ENCODE measurements around the gene HLF.

The HLF gene

GRCh38 chr17:55259684-55260111 lies 5.1 kb upstream of the HLF start:
- DNase-seq, result no peak

GRCh38 chr17:55261311-55261710 lies 3.4 kb upstream of the HLF start:
- DNase-seq, result no peak

DNA sequence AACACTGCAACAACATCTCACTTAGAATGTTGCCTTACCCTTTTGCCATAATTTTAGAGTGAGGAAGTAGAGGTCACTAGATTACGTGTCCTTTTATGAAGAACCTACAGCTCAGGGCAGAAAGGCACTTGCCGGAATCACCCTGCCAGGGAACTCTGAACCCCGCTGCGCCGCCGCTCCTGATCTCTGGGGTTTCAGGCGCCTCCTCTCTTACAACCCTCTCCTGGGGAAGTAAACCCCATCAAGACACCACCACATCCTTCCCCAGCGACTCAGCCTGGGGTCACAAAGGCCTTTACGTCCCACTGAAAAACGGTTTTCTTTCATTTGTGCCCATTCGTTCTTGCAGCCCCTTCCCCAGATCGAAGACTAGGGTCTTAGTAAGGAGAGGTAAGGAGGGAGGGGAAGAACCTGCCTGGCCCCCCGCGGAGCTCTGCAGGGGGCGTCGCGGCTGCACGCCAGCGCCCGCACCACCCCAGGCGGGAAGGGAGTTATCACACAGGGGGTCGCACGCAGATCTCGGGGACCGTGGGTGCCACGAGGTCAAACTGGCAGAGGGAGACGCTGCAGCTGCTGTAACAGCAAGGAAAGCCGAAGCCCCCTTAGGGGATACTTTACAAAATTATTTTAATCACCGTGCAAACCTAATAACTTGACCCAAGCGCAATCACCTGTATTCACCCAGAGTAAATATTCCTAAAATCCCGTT lies 1.0 kb upstream of the HLF start:
- no peak for DNase-seq

DNA sequence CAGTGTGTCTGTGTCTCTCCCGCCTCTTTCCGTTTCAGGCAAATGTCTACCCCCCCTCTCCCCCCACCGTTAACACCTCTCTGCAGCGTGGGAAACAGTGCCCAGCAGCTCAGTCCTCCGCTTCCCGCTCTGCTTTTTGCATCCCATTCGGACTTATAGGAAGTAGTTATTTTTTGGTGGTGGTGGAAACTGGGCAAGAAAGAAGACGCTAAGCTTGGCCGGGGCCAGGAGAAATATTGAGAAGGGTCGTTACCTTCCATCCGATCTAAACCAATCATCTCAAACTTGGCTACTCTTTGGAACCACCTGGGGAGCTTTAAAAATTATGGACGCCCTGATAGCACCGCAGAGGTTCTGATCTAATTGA lies 499 bp upstream of the HLF start:
- DNase-seq, result no peak

- no peak for DNase-seq
Observed at GRCh38 chr17:55265311-55266021, 706 bp downstream of the HLF start.

DNA sequence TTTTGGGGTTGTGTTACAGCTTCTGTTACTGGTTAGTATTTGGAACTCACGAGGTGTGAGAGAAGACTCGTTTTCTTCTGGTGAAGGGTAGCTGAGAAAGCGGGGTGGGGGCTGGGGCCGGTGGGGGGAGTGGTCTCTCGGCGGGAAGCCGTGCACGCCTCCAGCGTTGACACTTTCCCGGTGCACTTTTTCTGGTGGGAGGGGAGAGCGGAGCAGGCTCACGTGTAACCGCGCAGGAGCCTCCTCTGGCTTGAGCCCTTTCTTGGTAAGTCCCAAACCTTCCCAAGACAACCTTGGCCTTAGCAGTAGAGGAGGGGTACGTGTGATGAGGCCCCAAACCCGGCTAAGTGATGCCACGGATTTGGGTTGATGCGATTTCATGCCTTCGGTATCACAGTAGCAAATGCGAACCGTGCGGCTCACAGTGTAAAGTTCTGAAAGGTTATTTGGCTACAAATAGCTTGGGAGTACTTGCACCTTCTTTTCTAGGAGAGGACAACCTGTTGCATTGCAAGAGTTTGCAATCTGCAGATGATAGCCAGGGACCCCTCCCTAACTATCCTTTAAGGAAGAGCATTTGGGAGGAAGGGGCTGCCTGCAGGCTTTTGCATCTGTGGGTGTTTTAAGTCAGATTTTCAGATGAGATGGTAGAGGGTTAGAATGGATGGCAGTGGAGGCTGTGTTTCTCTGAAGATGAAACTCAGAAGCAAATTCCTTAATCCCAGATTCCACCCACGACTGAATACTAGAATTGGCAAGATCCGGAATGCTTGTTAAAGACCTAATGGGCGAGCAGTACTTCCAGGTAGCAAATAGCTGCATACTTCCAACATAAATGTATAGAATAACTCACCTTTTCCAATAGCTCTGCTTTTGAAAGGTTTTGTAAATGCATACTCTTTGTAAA lies 1.5 kb downstream of the HLF start:
- DNase-seq, result no peak

DNA sequence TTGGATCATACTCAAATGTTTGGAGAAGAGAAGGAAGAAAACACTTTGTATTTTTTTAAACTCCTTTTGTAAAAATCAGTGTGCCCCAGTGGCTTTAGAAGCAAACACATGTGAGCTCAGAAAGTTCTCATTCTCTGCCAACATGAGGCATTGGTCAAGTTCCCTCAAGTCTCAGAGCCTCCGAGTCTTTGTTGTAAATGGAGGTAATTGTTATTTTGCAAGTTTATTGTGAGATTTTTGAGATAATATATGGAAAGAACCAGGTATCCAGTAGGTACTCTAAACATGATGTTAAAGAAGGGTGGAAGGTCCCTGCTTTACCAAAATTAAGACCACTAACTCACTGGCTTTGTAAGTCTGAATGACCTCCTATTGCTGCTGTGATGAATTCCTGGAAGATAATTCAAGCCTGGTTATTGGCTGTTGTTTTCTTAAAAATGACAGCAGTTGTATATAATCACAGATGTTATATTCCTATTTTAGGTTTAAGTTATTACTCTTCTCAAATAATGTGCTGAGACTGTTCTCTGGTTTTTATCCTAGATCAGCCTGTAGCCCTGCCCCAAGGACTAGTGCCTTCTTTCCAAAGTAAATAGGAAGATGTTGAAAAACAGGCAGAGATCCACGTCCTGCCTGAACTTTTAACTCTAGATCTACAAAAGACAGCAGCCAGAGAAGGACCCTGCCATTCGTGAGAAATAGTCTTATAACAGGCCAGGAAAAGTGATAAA lies 2.4 kb downstream of the HLF start:
- no peak for DNase-seq

GRCh38 chr17:55267777-55268648 lies 3.3 kb downstream of the HLF start:
- no peak for DNase-seq

GRCh38 chr17:55268649-55269480 lies 4.1 kb downstream of the HLF start:
- DNase-seq, result no peak

GRCh38 chr17:55269894-55270293 lies 5.1 kb downstream of the HLF start:
- DNase-seq, result no peak

DNA sequence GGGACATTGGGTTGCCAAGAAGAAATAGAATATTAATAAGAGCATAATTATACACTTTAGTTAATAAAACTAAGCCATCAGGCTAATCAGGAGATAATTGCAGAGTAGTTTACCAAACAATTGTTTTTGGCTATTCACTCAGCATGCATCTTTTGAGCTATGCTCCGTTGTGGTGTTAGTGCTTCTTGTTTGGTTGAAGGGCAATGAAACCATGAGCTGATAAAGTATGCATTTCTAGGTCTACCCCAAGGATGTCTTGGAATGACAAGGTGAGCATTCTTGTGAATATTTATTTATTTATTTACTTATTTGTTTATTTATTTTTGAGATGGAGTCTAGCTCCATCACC lies 6.4 kb downstream of the HLF start:
- no peak for DNase-seq

DNA sequence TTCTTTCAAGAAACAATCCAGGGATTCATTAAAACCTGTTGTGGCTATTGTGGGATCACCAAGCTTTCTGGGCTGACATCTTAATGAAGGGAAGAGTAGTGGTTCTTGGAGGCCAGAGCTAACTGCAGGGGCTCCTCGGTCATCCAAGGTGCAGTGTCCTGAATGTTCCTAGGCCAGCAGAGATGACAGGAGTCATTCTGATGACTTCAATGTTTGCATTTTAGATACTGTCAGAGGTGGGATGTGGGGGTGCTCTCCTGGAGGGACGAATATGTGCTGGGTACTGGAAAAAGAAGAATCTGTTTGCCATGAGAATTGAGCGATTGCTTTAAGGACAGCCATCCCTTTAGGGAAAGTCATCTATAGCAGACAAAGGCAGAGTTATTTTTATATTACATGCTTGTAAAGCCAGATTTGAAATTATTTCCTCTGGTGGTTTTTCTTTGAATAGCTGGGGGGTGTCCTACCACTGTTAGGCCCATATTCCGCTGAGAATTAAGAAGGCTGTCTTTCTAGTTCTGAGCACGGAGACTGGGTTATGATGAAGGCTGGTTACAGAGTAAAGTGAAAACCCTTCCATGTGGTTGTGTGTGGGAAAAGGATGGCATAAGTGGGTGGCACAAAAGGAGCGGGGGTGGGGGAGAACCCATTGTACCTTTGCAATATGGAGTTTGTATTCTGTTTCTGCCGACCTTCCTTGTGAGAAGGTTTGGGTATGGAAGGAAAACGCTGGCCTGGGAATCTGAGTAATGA lies 7.4 kb downstream of the HLF start:
- no peak for DNase-seq

- DNase-seq, result no peak
Observed at GRCh38 chr17:55272711-55273578, 8.2 kb downstream of the HLF start.

GRCh38 chr17:55273579-55274354 lies 9.0 kb downstream of the HLF start:
- peak; percentile 21 for DNase-seq

GRCh38 chr17:55274355-55275255 lies 9.8 kb downstream of the HLF start:
- DNase-seq, result no peak

DNA sequence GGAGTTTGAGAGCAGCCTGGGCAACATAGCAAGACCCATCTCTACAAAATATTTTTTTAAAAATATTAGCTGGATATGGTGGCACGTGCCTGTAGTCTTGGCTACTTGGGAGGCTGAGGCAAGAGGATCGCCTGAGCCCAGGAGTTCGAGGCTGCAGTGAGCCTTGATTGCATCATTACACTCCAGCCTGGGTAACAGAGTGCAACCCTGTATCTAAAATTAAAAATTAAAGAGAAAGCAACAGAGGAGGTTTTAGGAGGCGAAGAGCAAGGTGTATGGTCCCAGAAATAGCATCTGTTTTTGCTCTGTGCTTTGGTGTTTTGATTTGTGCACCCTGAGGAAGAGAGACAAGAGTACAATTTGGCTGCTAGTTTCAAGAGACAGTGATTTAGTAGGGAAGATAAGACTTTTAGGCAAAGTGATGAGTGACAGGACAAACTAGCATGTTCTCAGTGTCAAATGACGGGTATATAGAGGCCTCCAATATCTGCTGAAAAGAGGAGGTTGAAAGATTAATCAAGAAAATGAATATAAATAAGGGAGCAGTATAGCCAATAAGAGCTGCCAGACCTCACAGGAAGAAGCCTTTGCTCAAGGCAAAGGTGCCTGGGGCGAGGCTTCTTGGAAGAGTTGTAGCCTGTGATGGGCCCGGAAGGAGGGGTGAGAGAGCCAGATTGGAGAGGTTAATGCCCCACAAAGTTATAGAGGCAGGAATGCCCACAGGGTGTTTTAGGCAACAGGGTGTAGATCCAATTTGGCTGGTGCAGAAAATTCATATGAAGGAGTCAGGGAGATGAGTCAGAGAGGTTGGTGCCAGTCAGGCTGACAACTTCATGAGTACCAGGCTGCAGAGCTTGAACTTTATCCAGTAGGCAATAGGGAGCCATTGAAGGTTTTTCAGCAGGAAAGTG lies 11.4 kb downstream of the HLF start:
- DNase-seq, result no peak

All from kidney glomerular epithelial cell (primary cell).